Endodermal cell (in vitro differentiated cells): ENCODE data around the gene FRY. TPM values are rescaled to one million over a fixed set of nuclear protein-coding genes. Genes with fewer than 3 reads are reported as not detected.

Source experiments
- DNase-seq: peaks from one replicate; pipeline ENCODE4 v3.0.0-alpha.2; 2017
- H3K27ac ChIP-seq: 2 replicates; pipeline ENCODE4 v1.5.1; 2013; ENCODE audit warnings: mild to moderate bottlenecking, low read depth, low read length, moderate library complexity
- H3K27me3 ChIP-seq: 2 replicates; pipeline ENCODE4 v1.6.1; 2013; ENCODE audit warnings: mild to moderate bottlenecking, low read length, moderate library complexity; ENCODE audit not compliant: insufficient read depth, control insufficient read depth, poor library complexity, severe bottlenecking
- H3K36me3 ChIP-seq: 2 replicates; pipeline ENCODE4 v1.7.0; 2013; ENCODE audit warnings: mild to moderate bottlenecking, low read length, moderate library complexity; ENCODE audit not compliant: control insufficient read depth, insufficient read depth
- H3K4me1 ChIP-seq: one replicate; pipeline ENCODE4 v1.7.0; 2013; ENCODE audit warnings: low read length; ENCODE audit not compliant: control insufficient read depth, insufficient read depth
- H3K4me3 ChIP-seq: 2 replicates; pipeline ENCODE4 v1.5.1; 2013; ENCODE audit warnings: mild to moderate bottlenecking, low read length, moderate library complexity
- H3K9ac ChIP-seq: 2 replicates; pipeline ENCODE4 v1.6.1; 2013; ENCODE audit warnings: mild to moderate bottlenecking, low read length, moderate library complexity; ENCODE audit not compliant: poor library complexity, severe bottlenecking; ENCODE audit errors: extremely low read depth
- H3K9me3 ChIP-seq: 2 replicates; pipeline ENCODE4 v1.6.1; 2013; ENCODE audit warnings: mild to moderate bottlenecking, low read length, moderate library complexity; ENCODE audit not compliant: control insufficient read depth
- H3K27ac Mint-ChIP-seq: 2 replicates; pipeline ENCODE4 v1.8.0; 2020; ENCODE audit warnings: mixed read lengths
- H3K27me3 Mint-ChIP-seq: 2 replicates; pipeline ENCODE4 v1.8.0; 2021; ENCODE audit warnings: mild to moderate bottlenecking, mixed read lengths; ENCODE audit not compliant: insufficient read depth
- H3K36me3 Mint-ChIP-seq: 2 replicates; pipeline ENCODE4 v1.8.0; 2020; ENCODE audit warnings: low read depth, mixed read lengths
- H3K4me1 Mint-ChIP-seq: 2 replicates; pipeline ENCODE4 v1.8.0; 2020; ENCODE audit warnings: mixed read lengths
- H3K4me3 Mint-ChIP-seq: 2 replicates; pipeline ENCODE4 v1.8.0; 2020; ENCODE audit warnings: mild to moderate bottlenecking, moderate library complexity, mixed read lengths
- H3K9me3 Mint-ChIP-seq: 2 replicates; pipeline ENCODE4 v1.8.0; 2020; ENCODE audit warnings: mild to moderate bottlenecking, mixed read lengths
- WGBS, 2 experiments: methylation state at CpG; one replicate each; pipeline versions ENCODE4 v1.1.5 to v1.1.7; 2013; ENCODE audit warnings: missing lambda C conversion rate in 2 of 2, mixed read lengths in 1 of 2; ENCODE audit not compliant: insufficient coverage in 1 of 2, insufficient read length in 1 of 2; 5-methylcytosine and 5-hydroxymethylcytosine counted together
- total RNA-seq, 2 donors: library from RNA; stranded (reverse); fragmentation: NEBNext Ultra II Directional in 1 of 2; extraction: Animal tissue kit (Norgen Biotek cat#: 25700) in 1 of 2; gene quantifications; 2 replicates in 1 of 2; 3 replicates in 1 of 2; pipeline ENCODE4 v1.2.1, GENCODE V29; 2021
- TF ChIP-seq, protein P1 (sequence below): fragments of 200-600 bp; sonication (generic); conservative IDR thresholded peaks from 2 replicates; pipeline ENCODE4 v1.5.0; 2021; ENCODE audit warnings: antibody characterized with exemption, mild to moderate bottlenecking

Gene FRY
- total RNA-seq, 2 donors from 2014 or later = 20.1 to 30.8 TPM

DNA sequence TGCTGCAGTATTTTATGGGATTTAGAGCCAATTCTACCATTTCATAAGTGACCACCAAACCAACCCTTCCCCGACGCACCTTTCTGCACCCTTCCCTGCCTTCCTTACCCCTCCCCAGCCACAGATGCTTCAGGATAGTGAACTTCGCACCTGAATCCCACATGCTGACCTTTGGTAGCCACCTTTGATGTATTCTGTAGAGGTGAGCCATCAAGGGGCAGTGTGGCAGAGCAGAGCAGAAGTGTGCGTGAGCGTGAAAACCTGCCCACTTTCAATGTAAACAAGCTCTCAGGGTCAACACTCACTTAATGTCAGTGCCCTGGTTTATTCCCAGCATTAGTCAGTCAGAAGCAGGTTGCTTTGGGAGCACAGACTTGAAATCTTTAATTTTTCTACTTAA is 107.7 kb downstream of the FRY start:
- no peaks in the 10 kb centered on the region for H3K4me1 ChIP-seq
- H3K9me3 ChIP-seq = no peaks in the 10 kb centered on the region
- TF ChIP-seq, protein P1, sequence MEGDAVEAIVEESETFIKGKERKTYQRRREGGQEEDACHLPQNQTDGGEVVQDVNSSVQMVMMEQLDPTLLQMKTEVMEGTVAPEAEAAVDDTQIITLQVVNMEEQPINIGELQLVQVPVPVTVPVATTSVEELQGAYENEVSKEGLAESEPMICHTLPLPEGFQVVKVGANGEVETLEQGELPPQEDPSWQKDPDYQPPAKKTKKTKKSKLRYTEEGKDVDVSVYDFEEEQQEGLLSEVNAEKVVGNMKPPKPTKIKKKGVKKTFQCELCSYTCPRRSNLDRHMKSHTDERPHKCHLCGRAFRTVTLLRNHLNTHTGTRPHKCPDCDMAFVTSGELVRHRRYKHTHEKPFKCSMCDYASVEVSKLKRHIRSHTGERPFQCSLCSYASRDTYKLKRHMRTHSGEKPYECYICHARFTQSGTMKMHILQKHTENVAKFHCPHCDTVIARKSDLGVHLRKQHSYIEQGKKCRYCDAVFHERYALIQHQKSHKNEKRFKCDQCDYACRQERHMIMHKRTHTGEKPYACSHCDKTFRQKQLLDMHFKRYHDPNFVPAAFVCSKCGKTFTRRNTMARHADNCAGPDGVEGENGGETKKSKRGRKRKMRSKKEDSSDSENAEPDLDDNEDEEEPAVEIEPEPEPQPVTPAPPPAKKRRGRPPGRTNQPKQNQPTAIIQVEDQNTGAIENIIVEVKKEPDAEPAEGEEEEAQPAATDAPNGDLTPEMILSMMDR = no peak
- Mint-ChIP-seq H3K27me3 (no peaks in the 10 kb centered on the region), H3K27ac (peak overlapping the region; percentile 48), H3K4me3 (no peak overlapping the region), H3K9me3 (no peaks in the 10 kb centered on the region), H3K4me1 (peaks cover 8% of the 10 kb centered on the region), H3K36me3 (no peaks in the 10 kb centered on the region)
- DNase-seq = no peak
- H3K4me3 ChIP-seq = no peak overlapping the region
- 89 to 97% methylated on average over 2 to 5 of the region's 5 CpGs for WGBS, 2 experiments
- H3K36me3 ChIP-seq = no peaks in the 10 kb centered on the region
- no peak overlapping the region for H3K27ac ChIP-seq
- no peaks in the 10 kb centered on the region for H3K27me3 ChIP-seq
- H3K9ac ChIP-seq = no peak overlapping the region

DNA sequence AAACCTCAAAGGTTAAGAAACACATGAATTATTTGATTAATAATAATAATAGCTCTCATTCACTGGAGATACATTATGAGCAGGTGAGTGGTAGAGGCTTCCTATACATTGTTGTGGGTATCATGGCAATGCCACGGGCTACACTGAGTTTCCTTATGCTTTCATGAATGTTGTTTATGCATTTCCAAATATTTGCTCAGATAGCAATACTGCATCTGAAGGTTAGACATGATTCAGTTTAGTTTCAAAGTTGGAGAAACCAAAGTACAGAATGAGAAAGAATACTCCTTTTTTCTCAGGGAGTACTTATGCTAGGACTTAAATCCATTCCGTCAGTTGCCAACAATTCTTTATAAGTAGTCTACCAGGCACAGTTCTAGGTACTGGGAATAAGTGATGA is 108.5 kb downstream of the FRY start:
- Histone ChIP-seq H3K9me3 (no peaks in the 10 kb centered on the region), H3K4me3 (no peak overlapping the region), H3K9ac (no peak overlapping the region), H3K27ac (no peak overlapping the region), H3K27me3 (no peaks in the 10 kb centered on the region), H3K4me1 (no peaks in the 10 kb centered on the region), H3K36me3 (no peaks in the 10 kb centered on the region)
- no peak for DNase-seq
- TF ChIP-seq, protein P1 = no peak
- no peaks in the 10 kb centered on the region for H3K9me3 Mint-ChIP-seq
- H3K27me3 Mint-ChIP-seq = no peaks in the 10 kb centered on the region
- H3K4me3 Mint-ChIP-seq = no peak overlapping the region
- 91% methylated on average over 2 of the region's 2 CpGs; no CpG with 5 or more reads in 1 of the 2 experiments for WGBS, 2 experiments
- H3K27ac Mint-ChIP-seq = no peak overlapping the region
- H3K36me3 Mint-ChIP-seq = peaks cover under 1% of the 10 kb centered on the region
- peaks cover 8% of the 10 kb centered on the region for H3K4me1 Mint-ChIP-seq

DNA sequence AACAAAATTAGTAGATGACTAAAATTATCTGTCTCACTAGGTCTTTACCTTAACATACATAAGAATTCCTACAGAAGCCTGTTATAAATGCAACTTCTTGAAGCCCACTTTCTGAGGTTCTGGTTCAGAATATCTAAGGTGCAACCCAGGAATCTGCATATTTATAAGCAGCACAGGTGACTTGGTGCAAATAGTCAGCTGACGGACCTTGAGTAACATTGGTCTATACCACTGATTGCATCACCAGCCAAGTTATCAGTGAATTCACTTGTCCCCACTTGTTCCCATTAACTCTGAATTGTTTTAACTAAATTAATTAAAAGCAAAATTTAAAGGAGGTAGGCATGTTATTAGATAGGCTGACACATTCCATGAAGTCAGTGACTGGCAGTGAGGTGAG is 109.9 kb downstream of the FRY start:
- no peaks in the 10 kb centered on the region for H3K27me3 Mint-ChIP-seq
- no peak for DNase-seq
- no peak overlapping the region for H3K9ac ChIP-seq
- peaks cover 4% of the 10 kb centered on the region for H3K36me3 Mint-ChIP-seq
- H3K4me1 Mint-ChIP-seq = peaks cover 8% of the 10 kb centered on the region
- no peak overlapping the region for H3K27ac Mint-ChIP-seq
- H3K4me1 ChIP-seq = no peaks in the 10 kb centered on the region
- 0% methylated on average over 1 of the region's 1 CpG for WGBS, 2 experiments
- H3K9me3 ChIP-seq = no peaks in the 10 kb centered on the region
- H3K36me3 ChIP-seq = no peaks in the 10 kb centered on the region
- H3K27ac ChIP-seq = no peak overlapping the region
- no peaks in the 10 kb centered on the region for H3K27me3 ChIP-seq
- TF ChIP-seq, protein P1 = no peak
- no peak overlapping the region for H3K4me3 Mint-ChIP-seq
- H3K4me3 ChIP-seq = no peak overlapping the region
- H3K9me3 Mint-ChIP-seq = no peaks in the 10 kb centered on the region
